ENCODE results near the gene ADGRL3. TPM values are rescaled to one million over a fixed set of nuclear protein-coding genes. Genes with fewer than 3 reads are reported as not detected.

The ADGRL3 gene
- total RNA-seq, 1 donor from 2014 or later, result 34.5 TPM

- Mint-ChIP-seq H3K27me3 (ENCODE audit: low read depth) (no peaks in the 10 kb centered on the region), H3K27ac (ENCODE audit: unreplicated experiment) (no peak overlapping the region), H3K9me3 (no peaks in the 10 kb centered on the region), H3K4me3 (no peak overlapping the region), H3K4me1 (peaks cover 18% of the 10 kb centered on the region), H3K36me3 (ENCODE audit: low read depth) (no peaks in the 10 kb centered on the region)
- DNase-seq (ENCODE audit: low read depth, low spot score), result no peak
- no peak for TF ChIP-seq CTCF (conservative IDR thresholded peaks at IDR 0.05)
Observed at GRCh38 chr4:61408861-61409260, 208.7 kb downstream of the ADGRL3 start.

GRCh38 chr4:61411241-61411640 is 211.1 kb downstream of the ADGRL3 start:
- DNase-seq (ENCODE audit: low read depth, low spot score), result no peak
- H3K27ac Mint-ChIP-seq (ENCODE audit: unreplicated experiment), result no peak overlapping the region
- H3K4me3 Mint-ChIP-seq, result no peak overlapping the region
- H3K27me3 Mint-ChIP-seq (ENCODE audit: low read depth), result no peaks in the 10 kb centered on the region
- H3K9me3 Mint-ChIP-seq, result no peaks in the 10 kb centered on the region
- H3K4me1 Mint-ChIP-seq, result peaks cover 13% of the 10 kb centered on the region
- no peak for TF ChIP-seq CTCF (conservative IDR thresholded peaks at IDR 0.05)
- H3K36me3 Mint-ChIP-seq (ENCODE audit: low read depth), result no peaks in the 10 kb centered on the region

GRCh38 chr4:61425315-61425714 is 225.2 kb downstream of the ADGRL3 start:
- Mint-ChIP-seq H3K4me1 (no peaks in the 10 kb centered on the region), H3K4me3 (no peak overlapping the region), H3K9me3 (peaks cover 6% of the 10 kb centered on the region), H3K27me3 (ENCODE audit: low read depth) (no peaks in the 10 kb centered on the region), H3K27ac (ENCODE audit: unreplicated experiment) (no peak overlapping the region), H3K36me3 (ENCODE audit: low read depth) (peaks cover 8% of the 10 kb centered on the region)
- no peak for TF ChIP-seq CTCF (conservative IDR thresholded peaks at IDR 0.05)
- DNase-seq (ENCODE audit: low read depth, low spot score), result no peak

- H3K4me3 Mint-ChIP-seq, result no peak overlapping the region
- TF ChIP-seq CTCF (conservative IDR thresholded peaks at IDR 0.05), result no peak
- peaks cover 8% of the 10 kb centered on the region for H3K36me3 Mint-ChIP-seq (ENCODE audit: low read depth)
- no peak for DNase-seq (ENCODE audit: low read depth, low spot score)
- no peak overlapping the region for H3K27ac Mint-ChIP-seq (ENCODE audit: unreplicated experiment)
- H3K4me1 Mint-ChIP-seq, result no peaks in the 10 kb centered on the region
- H3K9me3 Mint-ChIP-seq, result peaks cover 6% of the 10 kb centered on the region
- H3K27me3 Mint-ChIP-seq (ENCODE audit: low read depth), result no peaks in the 10 kb centered on the region
Observed at GRCh38 chr4:61426229-61426628, 226.1 kb downstream of the ADGRL3 start.

GRCh38 chr4:61427099-61427817 is 227.1 kb downstream of the ADGRL3 start:
- Mint-ChIP-seq H3K9me3 (peaks cover 6% of the 10 kb centered on the region), H3K4me3 (no peak overlapping the region), H3K27ac (ENCODE audit: unreplicated experiment) (no peak overlapping the region), H3K27me3 (ENCODE audit: low read depth) (no peaks in the 10 kb centered on the region), H3K36me3 (ENCODE audit: low read depth) (peaks cover 8% of the 10 kb centered on the region), H3K4me1 (no peaks in the 10 kb centered on the region)
- DNase-seq (ENCODE audit: low read depth, low spot score), result no peak
- no peak for TF ChIP-seq CTCF (conservative IDR thresholded peaks at IDR 0.05)
